Esophagus muscularis mucosa (tissue), 4 donors: ENCODE measurements around the gene GH2.
"Not testable (repeated sequence)": the region's sequence is repeated elsewhere in the genome, so short reads cannot be mapped to it uniquely, and the experiment has no call there.

ENCODE experiments used
- EP300 ChIP-seq: sonication (generic); formaldehyde crosslinking; IDR thresholded peaks from one replicate; pipeline ENCODE4 v1.6.1; 2017; ENCODE audit warnings: antibody characterized with exemption
- POLR2A ChIP-seq: fragments of 450-650 bp; IDR thresholded peaks from one replicate; pipeline ENCODE4 v1.6.1; 2017; ENCODE audit warnings: antibody characterized with exemption, moderate library complexity, mild to moderate bottlenecking, low read depth
- POLR2AphosphoS5 ChIP-seq, 2 donors: sonication (generic); formaldehyde crosslinking; IDR thresholded peaks; one replicate each; pipeline ENCODE4 v1.6.1; 2017; ENCODE audit warnings: antibody characterized with exemption in 2 of 2
- TF ChIP-seq, protein P1 (sequence below), 3 experiments: fragments of 200-600 bp in 2 of 3; fragments of 450-650 bp in 1 of 3; sonication (generic) in 2 of 3; IDR thresholded peaks; one replicate each; pipeline ENCODE4 v1.5.1; 2017 to 2019; ENCODE audit warnings: antibody characterized with exemption in 3 of 3, mild to moderate bottlenecking in 2 of 3, moderate library complexity in 1 of 3

DNA sequence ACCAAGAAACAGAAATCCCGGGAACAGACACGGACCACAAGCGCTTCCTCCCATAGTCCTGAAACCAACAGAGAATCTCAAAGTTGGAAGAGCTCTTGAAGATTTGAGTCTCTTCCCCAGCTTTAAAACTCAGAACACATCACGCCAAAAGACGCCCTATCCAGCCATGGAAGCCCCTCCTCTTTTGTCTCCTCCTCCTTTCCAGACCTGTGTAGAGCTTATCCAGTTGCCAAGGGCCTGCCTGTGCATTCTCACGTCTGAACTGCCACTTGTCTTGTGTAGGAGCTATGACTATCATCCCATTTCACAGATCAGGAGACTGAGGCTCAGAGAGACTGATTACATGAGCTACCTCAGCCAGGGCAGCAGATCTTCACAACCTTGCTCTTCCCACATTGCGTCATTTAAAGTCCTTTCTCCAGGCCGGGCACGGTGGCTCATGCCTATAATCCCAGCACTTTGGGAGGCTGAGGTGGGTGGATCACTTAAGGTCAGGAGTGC lies 932 bp upstream of the GH2 start:
- TF ChIP-seq, protein P1, sequence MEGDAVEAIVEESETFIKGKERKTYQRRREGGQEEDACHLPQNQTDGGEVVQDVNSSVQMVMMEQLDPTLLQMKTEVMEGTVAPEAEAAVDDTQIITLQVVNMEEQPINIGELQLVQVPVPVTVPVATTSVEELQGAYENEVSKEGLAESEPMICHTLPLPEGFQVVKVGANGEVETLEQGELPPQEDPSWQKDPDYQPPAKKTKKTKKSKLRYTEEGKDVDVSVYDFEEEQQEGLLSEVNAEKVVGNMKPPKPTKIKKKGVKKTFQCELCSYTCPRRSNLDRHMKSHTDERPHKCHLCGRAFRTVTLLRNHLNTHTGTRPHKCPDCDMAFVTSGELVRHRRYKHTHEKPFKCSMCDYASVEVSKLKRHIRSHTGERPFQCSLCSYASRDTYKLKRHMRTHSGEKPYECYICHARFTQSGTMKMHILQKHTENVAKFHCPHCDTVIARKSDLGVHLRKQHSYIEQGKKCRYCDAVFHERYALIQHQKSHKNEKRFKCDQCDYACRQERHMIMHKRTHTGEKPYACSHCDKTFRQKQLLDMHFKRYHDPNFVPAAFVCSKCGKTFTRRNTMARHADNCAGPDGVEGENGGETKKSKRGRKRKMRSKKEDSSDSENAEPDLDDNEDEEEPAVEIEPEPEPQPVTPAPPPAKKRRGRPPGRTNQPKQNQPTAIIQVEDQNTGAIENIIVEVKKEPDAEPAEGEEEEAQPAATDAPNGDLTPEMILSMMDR (IDR thresholded peaks at IDR 0.05) = not testable (repeated sequence)
- not testable (repeated sequence) for TF ChIP-seq POLR2A; EP300; POLR2AphosphoS5 (IDR thresholded peaks at IDR 0.05)
